Activated naive CD8-positive, alpha-beta T cell (primary cell): ENCODE measurements around the gene CERK.

Source experiments
- H3K27ac Mint-ChIP-seq: one replicate; pipeline ENCODE4 v1.8.0; 2021; ENCODE audit warnings: mixed read lengths
- H3K27me3 Mint-ChIP-seq: one replicate; pipeline ENCODE4 v1.8.0; 2021; ENCODE audit warnings: mixed read lengths
- H3K36me3 Mint-ChIP-seq: one replicate; pipeline ENCODE4 v1.8.0; 2021; ENCODE audit warnings: mixed read lengths
- H3K4me1 Mint-ChIP-seq: one replicate; pipeline ENCODE4 v1.8.0; 2021; ENCODE audit warnings: low read depth, mixed read lengths
- H3K4me3 Mint-ChIP-seq: one replicate; pipeline ENCODE4 v1.8.0; 2021; ENCODE audit warnings: mild to moderate bottlenecking, mixed read lengths
- H3K9me3 Mint-ChIP-seq: one replicate; pipeline ENCODE4 v1.8.0; 2021; ENCODE audit warnings: low read depth, mixed read lengths

CERK gene

GRCh38 chr22:46666577-46667244, 71.3 kb downstream of the CERK start:
- Mint-ChIP-seq H3K27me3 (no peaks in the 10 kb centered on the region), H3K36me3 (peaks cover 3% of the 10 kb centered on the region), H3K27ac (no peak overlapping the region)

GRCh38 chr22:46665751-46666280, 72.2 kb downstream of the CERK start:
- no peaks in the 10 kb centered on the region for H3K9me3 Mint-ChIP-seq

More at GRCh38 chr22:46666577-46667244, 71.3 kb downstream of the CERK start:
- H3K4me3 Mint-ChIP-seq = no peak overlapping the region
- no peaks in the 10 kb centered on the region for H3K9me3 Mint-ChIP-seq
- H3K4me1 Mint-ChIP-seq = peaks cover 2% of the 10 kb centered on the region

GRCh38 chr22:46665151-46665695, 72.8 kb downstream of the CERK start:
- Mint-ChIP-seq H3K9me3 (no peaks in the 10 kb centered on the region), H3K36me3 (peaks cover 3% of the 10 kb centered on the region), H3K4me1 (peaks cover 15% of the 10 kb centered on the region), H3K27me3 (no peaks in the 10 kb centered on the region), H3K27ac (no peak overlapping the region), H3K4me3 (no peak overlapping the region)

More at GRCh38 chr22:46665751-46666280, 72.2 kb downstream of the CERK start:
- H3K36me3 Mint-ChIP-seq = peaks cover 3% of the 10 kb centered on the region
- H3K4me1 Mint-ChIP-seq = peaks cover 9% of the 10 kb centered on the region
- H3K4me3 Mint-ChIP-seq = no peak overlapping the region
- no peaks in the 10 kb centered on the region for H3K27me3 Mint-ChIP-seq
- H3K27ac Mint-ChIP-seq = no peak overlapping the region

GRCh38 chr22:46664301-46664855, 73.7 kb downstream of the CERK start:
- Mint-ChIP-seq H3K36me3 (peaks cover 3% of the 10 kb centered on the region), H3K4me3 (no peak overlapping the region), H3K9me3 (no peaks in the 10 kb centered on the region), H3K27me3 (no peaks in the 10 kb centered on the region), H3K27ac (no peak overlapping the region), H3K4me1 (peaks cover 20% of the 10 kb centered on the region)

- Mint-ChIP-seq H3K27ac (no peak overlapping the region), H3K36me3 (no peaks in the 10 kb centered on the region), H3K4me1 (peaks cover 20% of the 10 kb centered on the region), H3K27me3 (no peaks in the 10 kb centered on the region), H3K9me3 (no peaks in the 10 kb centered on the region), H3K4me3 (no peak overlapping the region)
Observed at GRCh38 chr22:46663436-46664100, 74.5 kb downstream of the CERK start.

GRCh38 chr22:46663001-46663400, 75.1 kb downstream of the CERK start:
- H3K27ac Mint-ChIP-seq = no peak overlapping the region

GRCh38 chr22:46662226-46662625, 75.8 kb downstream of the CERK start:
- peaks cover 20% of the 10 kb centered on the region for H3K4me1 Mint-ChIP-seq
- no peaks in the 10 kb centered on the region for H3K36me3 Mint-ChIP-seq
- H3K27me3 Mint-ChIP-seq = no peaks in the 10 kb centered on the region
- no peaks in the 10 kb centered on the region for H3K9me3 Mint-ChIP-seq
- no peak overlapping the region for H3K27ac Mint-ChIP-seq
- H3K4me3 Mint-ChIP-seq = no peak overlapping the region

More at GRCh38 chr22:46663001-46663400, 75.1 kb downstream of the CERK start:
- Mint-ChIP-seq H3K4me1 (peaks cover 20% of the 10 kb centered on the region), H3K27me3 (no peaks in the 10 kb centered on the region), H3K36me3 (no peaks in the 10 kb centered on the region), H3K9me3 (no peaks in the 10 kb centered on the region), H3K4me3 (no peak overlapping the region)

- Mint-ChIP-seq H3K4me3 (no peak overlapping the region), H3K4me1 (peaks cover 20% of the 10 kb centered on the region)
Observed at GRCh38 chr22:46661221-46661851, 76.7 kb downstream of the CERK start.

GRCh38 chr22:46660604-46661201, 77.3 kb downstream of the CERK start:
- Mint-ChIP-seq H3K27ac (no peak overlapping the region), H3K27me3 (no peaks in the 10 kb centered on the region), H3K4me3 (no peak overlapping the region), H3K36me3 (no peaks in the 10 kb centered on the region), H3K9me3 (no peaks in the 10 kb centered on the region), H3K4me1 (peaks cover 20% of the 10 kb centered on the region)

More at GRCh38 chr22:46661221-46661851, 76.7 kb downstream of the CERK start:
- Mint-ChIP-seq H3K27me3 (no peaks in the 10 kb centered on the region), H3K27ac (no peak overlapping the region), H3K9me3 (no peaks in the 10 kb centered on the region), H3K36me3 (no peaks in the 10 kb centered on the region)

- H3K36me3 Mint-ChIP-seq = no peaks in the 10 kb centered on the region
- no peaks in the 10 kb centered on the region for H3K27me3 Mint-ChIP-seq
- no peak overlapping the region for H3K4me3 Mint-ChIP-seq
- H3K27ac Mint-ChIP-seq = no peak overlapping the region
- no peaks in the 10 kb centered on the region for H3K9me3 Mint-ChIP-seq
- peaks cover 20% of the 10 kb centered on the region for H3K4me1 Mint-ChIP-seq
Observed at GRCh38 chr22:46659791-46660186, 78.3 kb downstream of the CERK start.

GRCh38 chr22:46659059-46659790, 78.8 kb downstream of the CERK start:
- no peak overlapping the region for H3K27ac Mint-ChIP-seq
- H3K36me3 Mint-ChIP-seq = no peaks in the 10 kb centered on the region
- peaks cover 20% of the 10 kb centered on the region for H3K4me1 Mint-ChIP-seq
- no peaks in the 10 kb centered on the region for H3K27me3 Mint-ChIP-seq
- H3K4me3 Mint-ChIP-seq = no peak overlapping the region
- H3K9me3 Mint-ChIP-seq = no peaks in the 10 kb centered on the region

GRCh38 chr22:46657996-46658947, 79.8 kb downstream of the CERK start:
- Mint-ChIP-seq H3K27me3 (no peaks in the 10 kb centered on the region), H3K27ac (no peak overlapping the region), H3K4me3 (no peak overlapping the region)

GRCh38 chr22:46657655-46657953, 80.4 kb downstream of the CERK start:
- Mint-ChIP-seq H3K9me3 (no peaks in the 10 kb centered on the region), H3K27ac (no peak overlapping the region), H3K4me1 (peaks cover 23% of the 10 kb centered on the region), H3K36me3 (no peaks in the 10 kb centered on the region), H3K4me3 (no peak overlapping the region), H3K27me3 (no peaks in the 10 kb centered on the region)

More at GRCh38 chr22:46657996-46658947, 79.8 kb downstream of the CERK start:
- H3K36me3 Mint-ChIP-seq = no peaks in the 10 kb centered on the region
- no peaks in the 10 kb centered on the region for H3K9me3 Mint-ChIP-seq
- H3K4me1 Mint-ChIP-seq = peaks cover 20% of the 10 kb centered on the region
